CD14-positive monocyte (primary cell): ENCODE measurements around the gene CHRNA4. TPM values are rescaled to one million over a fixed set of nuclear protein-coding genes. Genes with fewer than 3 reads are reported as not detected.

ENCODE experiments used
- DNase-seq, 3 donors: peaks; one replicate each; pipeline ENCODE4 v3.0.0-alpha.2; 2011 to 2022
- H2AFZ ChIP-seq: 2 replicates; pipeline ENCODE4 v1.6.0; 2012; ENCODE audit warnings: mild to moderate bottlenecking, low read depth, low read length, inconsistent platforms; ENCODE audit not compliant: insufficient read depth, poor library complexity, severe bottlenecking
- H3K27ac ChIP-seq, 2 donors: 1 replicate in 1 of 2; 2 replicates in 1 of 2; pipeline ENCODE4 v1.5.1; 2012 to 2013; ENCODE audit warnings: low read length in 2 of 2, control low read depth in 1 of 2, inconsistent platforms in 1 of 2, low read depth in 1 of 2, mild to moderate bottlenecking in 1 of 2
- H3K27me3 ChIP-seq, 2 donors: one replicate each; pipeline versions ENCODE4 v1.6.0 to v1.6.1; 2011 to 2013; ENCODE audit warnings: low read length in 2 of 2; ENCODE audit not compliant: control insufficient read depth in 2 of 2, insufficient read depth in 2 of 2
- H3K36me3 ChIP-seq, 2 donors: replicated peaks in 1 of 2; 1 replicate in 1 of 2; 2 replicates in 1 of 2; pipeline versions ENCODE4 v1.5.1 to v1.6.1; 2012 to 2013; ENCODE audit warnings: low read length in 2 of 2, control low read depth in 1 of 2, inconsistent platforms in 1 of 2, mild to moderate bottlenecking in 1 of 2; ENCODE audit not compliant: insufficient read depth in 2 of 2, control insufficient read depth in 1 of 2
- H3K4me1 ChIP-seq, 2 donors: 1 replicate in 1 of 2; 2 replicates in 1 of 2; pipeline versions ENCODE4 v1.5.1 to v1.6.1; 2012 to 2013; ENCODE audit warnings: low read length in 2 of 2, control low read depth in 1 of 2, inconsistent platforms in 1 of 2, mild to moderate bottlenecking in 1 of 2, moderate library complexity in 1 of 2; ENCODE audit not compliant: insufficient read depth in 2 of 2, control insufficient read depth in 1 of 2
- H3K4me2 ChIP-seq: replicated peaks from 2 replicates; pipeline ENCODE3; 2012; ENCODE audit warnings: low read length, moderate library complexity, mild to moderate bottlenecking; ENCODE audit not compliant: poor library complexity, severe bottlenecking; ENCODE audit errors: extremely low read depth
- H3K4me3 ChIP-seq, 3 experiments: fragments of 200-600 bp in 1 of 3; sonication (generic) in 1 of 3; replicated peaks in 1 of 3; 1 replicate in 2 of 3; 2 replicates in 1 of 3; pipeline ENCODE4 v1.5.1; 2011 to 2013; ENCODE audit warnings: low read length in 3 of 3, mild to moderate bottlenecking in 3 of 3, control low read depth in 2 of 3, low read depth in 2 of 3, inconsistent platforms in 1 of 3, moderate library complexity in 1 of 3
- H3K79me2 ChIP-seq: 2 replicates; pipeline ENCODE4 v1.6.0; 2012; ENCODE audit warnings: mild to moderate bottlenecking, control low read depth, inconsistent platforms, low read length, moderate library complexity; ENCODE audit not compliant: insufficient read depth
- H3K9ac ChIP-seq: 2 replicates; pipeline ENCODE4 v1.6.0; 2017; ENCODE audit warnings: low read length, mild to moderate bottlenecking; ENCODE audit not compliant: insufficient read depth, poor library complexity, severe bottlenecking
- H3K9me3 ChIP-seq, 2 donors: replicated peaks in 1 of 2; 1 replicate in 1 of 2; 2 replicates in 1 of 2; pipeline versions ENCODE4 v1.5.1 to v1.6.1; 2012 to 2013; ENCODE audit warnings: low read length in 2 of 2, control low read depth in 1 of 2; ENCODE audit not compliant: control insufficient read depth in 1 of 2, insufficient read depth in 1 of 2
- H4K20me1 ChIP-seq: 2 replicates; pipeline ENCODE4 v1.6.0; 2012; ENCODE audit warnings: mild to moderate bottlenecking, low read length, control low read depth, moderate library complexity; ENCODE audit not compliant: insufficient read depth
- H3K27ac Mint-ChIP-seq, 7 donors: one replicate each; pipeline ENCODE4 v1.8.0; 2020; ENCODE audit warnings: mild to moderate bottlenecking in 7 of 7, mixed read lengths in 7 of 7, moderate library complexity in 6 of 7, inconsistent platforms in 2 of 7
- H3K27me3 Mint-ChIP-seq, 3 donors: one replicate each; pipeline ENCODE4 v1.8.0; 2021 to 2022; ENCODE audit warnings: low read depth in 3 of 3, mild to moderate bottlenecking in 3 of 3, mixed read lengths in 3 of 3, moderate library complexity in 3 of 3, inconsistent platforms in 1 of 3
- H3K36me3 Mint-ChIP-seq, 2 donors: one replicate each; pipeline ENCODE4 v1.8.0; 2020; ENCODE audit warnings: mixed read lengths in 2 of 2, inconsistent platforms in 1 of 2, mild to moderate bottlenecking in 1 of 2
- H3K4me1 Mint-ChIP-seq: one replicate; pipeline ENCODE4 v1.8.0; 2020; ENCODE audit warnings: mild to moderate bottlenecking, mixed read lengths
- H3K4me3 Mint-ChIP-seq, 2 donors: one replicate each; pipeline ENCODE4 v1.8.0; 2020; ENCODE audit warnings: mild to moderate bottlenecking in 2 of 2, mixed read lengths in 2 of 2, moderate library complexity in 1 of 2
- H3K9me3 Mint-ChIP-seq, 7 donors: one replicate each; pipeline ENCODE4 v1.8.0; 2020 to 2022; ENCODE audit warnings: mixed read lengths in 7 of 7, mild to moderate bottlenecking in 6 of 7, moderate library complexity in 6 of 7, inconsistent platforms in 2 of 7
- CTCF ChIP-seq: fragments of 200-600 bp; IDR thresholded peaks from one replicate; pipeline ENCODE4 v1.8.0; 2022; ENCODE audit warnings: antibody characterized with exemption, mild to moderate bottlenecking
- WGBS: methylation state at CpG from one replicate; pipeline ENCODE4 v1.1.5; 2013; ENCODE audit warnings: missing lambda C conversion rate; ENCODE audit not compliant: insufficient coverage; 5-methylcytosine and 5-hydroxymethylcytosine counted together
- intact Hi-C, 2 donors: fragments of 100-400 bp; cut with micrococcal nuclease; formaldehyde crosslinking; loops; one replicate each; pipeline versions ENCODE4 v1.15.0 to v1.15.1; 2023
- polyA plus RNA-seq, 3 donors: library from polyadenylated mRNA; depleted of rRNA in 1 of 3; unstranded in 2 of 3; stranded (reverse) in 1 of 3; fragments of 300-500 nt in 2 of 3; fragments of >200 nt in 1 of 3; fragmentation: Illumina TruSeq in 2 of 3; gene quantifications; 1 replicate in 2 of 3; 2 replicates in 1 of 3; pipeline ENCODE4 v1.2.3, GENCODE V29; 2012 to 2021

CHRNA4 gene
- polyA plus RNA-seq, 3 donors: not detected

- TF ChIP-seq CTCF: no peak
- H3K79me2 ChIP-seq: no peaks in the 10 kb centered on the region
- Mint-ChIP-seq H3K27ac (peak overlapping the region in 1 of 7 donors; percentile 50), H3K4me1 (no peaks in the 10 kb centered on the region), H3K27me3 (peaks cover 19 to 42% (median 23%) of the 10 kb centered on the region in 3 donors), H3K9me3 (peaks cover 0 to 2% (median 0%) of the 10 kb centered on the region in 7 donors), H3K4me3 (peak overlapping the region in 1 of 2 donors; percentile 46), H3K36me3 (no peaks in the 10 kb centered on the region)
- no peak overlapping the region for H3K4me2 ChIP-seq
- no peak for DNase-seq
- intact Hi-C loops: no loop called here
- no peak overlapping the region for H3K4me3 ChIP-seq
- no peaks in the 10 kb centered on the region for H3K4me1 ChIP-seq
- H3K27ac ChIP-seq: no peak overlapping the region
- H3K27me3 ChIP-seq: peaks cover 0 to 17% of the 10 kb centered on the region in 2 donors
- H3K9ac ChIP-seq: no peak overlapping the region
- H3K36me3 ChIP-seq: no peaks in the 10 kb centered on the region
- no peak overlapping the region for H2AFZ ChIP-seq
- peaks cover 5% of the 10 kb centered on the region for H4K20me1 ChIP-seq
- H3K9me3 ChIP-seq: no peaks in the 10 kb centered on the region
- 16% methylated on average over 17 of the region's 17 CpGs for WGBS
Observed at GRCh38 chr20:63295422-63295821, 65.7 kb downstream of the CHRNA4 start.

GRCh38 chr20:63295018-63295417 is 66.1 kb downstream of the CHRNA4 start:
- WGBS: 51% methylated on average over 18 of the region's 19 CpGs

More at GRCh38 chr20:63295018-63295417, 66.1 kb downstream of the CHRNA4 start:
- no peaks in the 10 kb centered on the region for H3K79me2 ChIP-seq
- H3K4me1 ChIP-seq: no peaks in the 10 kb centered on the region
- Mint-ChIP-seq H3K36me3 (no peaks in the 10 kb centered on the region), H3K27me3 (peaks cover 19 to 40% (median 23%) of the 10 kb centered on the region in 3 donors), H3K27ac (peak overlapping the region in 1 of 7 donors; percentile 37), H3K9me3 (peaks cover 0 to 2% (median 0%) of the 10 kb centered on the region in 7 donors), H3K4me3 (peak overlapping the region in 1 of 2 donors; percentile 46), H3K4me1 (no peaks in the 10 kb centered on the region)
- no peak overlapping the region for H2AFZ ChIP-seq
- peaks cover 0 to 17% of the 10 kb centered on the region in 2 donors for H3K27me3 ChIP-seq
- no peak overlapping the region for H3K27ac ChIP-seq
- H3K9me3 ChIP-seq: no peaks in the 10 kb centered on the region
- H3K4me3 ChIP-seq: no peak overlapping the region
- no peaks in the 10 kb centered on the region for H3K36me3 ChIP-seq
- no peak overlapping the region for H3K9ac ChIP-seq
- TF ChIP-seq CTCF: no peak
- no peak overlapping the region for H3K4me2 ChIP-seq
- intact Hi-C loops: no loop called here
- DNase-seq: no peak
- H4K20me1 ChIP-seq: peaks cover 5% of the 10 kb centered on the region
